ENCODE data around the gene C1orf116. TPM values are rescaled to one million over a fixed set of nuclear protein-coding genes. Genes with fewer than 3 reads are reported as not detected.

C1orf116 gene
- total RNA-seq, 1 experiment from 2014 or later = 2.4 TPM

DNA sequence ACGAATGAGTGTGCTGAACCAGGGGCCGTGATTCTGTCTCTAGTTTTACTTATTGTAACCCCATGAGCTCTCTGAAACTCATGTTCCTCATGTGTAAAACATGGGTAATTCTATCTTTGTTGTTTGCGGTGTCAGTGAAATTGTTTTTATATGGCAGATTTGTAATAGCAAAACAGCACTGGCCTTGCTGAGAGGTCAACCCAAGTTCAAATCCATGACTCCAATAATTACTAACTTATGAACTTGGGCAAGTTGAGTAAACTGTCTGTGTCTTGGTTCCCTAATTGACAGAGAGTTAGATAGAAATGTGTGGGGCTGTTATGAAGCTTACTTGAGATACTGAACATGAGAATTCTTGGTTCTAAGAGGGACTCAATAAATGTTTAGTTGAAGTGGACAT, 17.8 kb downstream of the C1orf116 start:
- TF ChIP-seq IRF2 (CRISPR knock-in tag; IDR thresholded peaks at IDR 0.05; ENCODE audit: borderline replicate concordance, low read depth) (no peak), TCF7 (CRISPR knock-in tag; IDR thresholded peaks at IDR 0.05; ENCODE audit: low read depth) (no peak), SP1 (CRISPR knock-in tag; conservative IDR thresholded peaks at IDR 0.05) (no peak), KAT7 (CRISPR knock-in tag; IDR thresholded peaks at IDR 0.05; ENCODE audit: borderline replicate concordance) (no peak), NFATC4 (CRISPR knock-in tag; IDR thresholded peaks at IDR 0.05) (no peak), CREM (CRISPR knock-in tag; IDR thresholded peaks at IDR 0.05) (no peak), SMAD4 (CRISPR knock-in tag; IDR thresholded peaks at IDR 0.05) (no peak), ZNF317 (CRISPR knock-in tag; IDR thresholded peaks at IDR 0.05; ENCODE audit: borderline replicate concordance, low read depth) (no peak), FOXP1 (CRISPR knock-in tag; IDR thresholded peaks at IDR 0.05; ENCODE audit: borderline replicate concordance) (no peak), SMAD3 (CRISPR knock-in tag; IDR thresholded peaks at IDR 0.05; ENCODE audit: borderline replicate concordance) (no peak)
- TF ChIP-seq, protein P1, sequence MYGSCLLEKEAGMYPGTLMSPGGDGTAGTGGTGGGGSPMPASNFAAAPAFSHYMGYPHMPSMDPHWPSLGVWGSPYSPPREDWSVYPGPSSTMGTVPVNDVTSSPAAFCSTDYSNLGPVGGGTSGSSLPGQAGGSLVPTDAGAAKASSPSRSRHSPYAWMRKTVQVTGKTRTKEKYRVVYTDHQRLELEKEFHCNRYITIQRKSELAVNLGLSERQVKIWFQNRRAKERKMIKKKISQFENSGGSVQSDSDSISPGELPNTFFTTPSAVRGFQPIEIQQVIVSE (CRISPR knock-in tag; IDR thresholded peaks at IDR 0.05; ENCODE audit: borderline replicate concordance) = no peak
- TF ChIP-seq, protein P2, sequence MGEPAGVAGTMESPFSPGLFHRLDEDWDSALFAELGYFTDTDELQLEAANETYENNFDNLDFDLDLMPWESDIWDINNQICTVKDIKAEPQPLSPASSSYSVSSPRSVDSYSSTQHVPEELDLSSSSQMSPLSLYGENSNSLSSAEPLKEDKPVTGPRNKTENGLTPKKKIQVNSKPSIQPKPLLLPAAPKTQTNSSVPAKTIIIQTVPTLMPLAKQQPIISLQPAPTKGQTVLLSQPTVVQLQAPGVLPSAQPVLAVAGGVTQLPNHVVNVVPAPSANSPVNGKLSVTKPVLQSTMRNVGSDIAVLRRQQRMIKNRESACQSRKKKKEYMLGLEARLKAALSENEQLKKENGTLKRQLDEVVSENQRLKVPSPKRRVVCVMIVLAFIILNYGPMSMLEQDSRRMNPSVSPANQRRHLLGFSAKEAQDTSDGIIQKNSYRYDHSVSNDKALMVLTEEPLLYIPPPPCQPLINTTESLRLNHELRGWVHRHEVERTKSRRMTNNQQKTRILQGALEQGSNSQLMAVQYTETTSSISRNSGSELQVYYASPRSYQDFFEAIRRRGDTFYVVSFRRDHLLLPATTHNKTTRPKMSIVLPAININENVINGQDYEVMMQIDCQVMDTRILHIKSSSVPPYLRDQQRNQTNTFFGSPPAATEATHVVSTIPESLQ (CRISPR knock-in tag; IDR thresholded peaks at IDR 0.05) = no peak
- TF ChIP-seq, protein P3, sequence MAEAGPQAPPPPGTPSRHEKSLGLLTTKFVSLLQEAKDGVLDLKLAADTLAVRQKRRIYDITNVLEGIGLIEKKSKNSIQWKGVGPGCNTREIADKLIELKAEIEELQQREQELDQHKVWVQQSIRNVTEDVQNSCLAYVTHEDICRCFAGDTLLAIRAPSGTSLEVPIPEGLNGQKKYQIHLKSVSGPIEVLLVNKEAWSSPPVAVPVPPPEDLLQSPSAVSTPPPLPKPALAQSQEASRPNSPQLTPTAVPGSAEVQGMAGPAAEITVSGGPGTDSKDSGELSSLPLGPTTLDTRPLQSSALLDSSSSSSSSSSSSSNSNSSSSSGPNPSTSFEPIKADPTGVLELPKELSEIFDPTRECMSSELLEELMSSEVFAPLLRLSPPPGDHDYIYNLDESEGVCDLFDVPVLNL (CRISPR knock-in tag; IDR thresholded peaks at IDR 0.05; ENCODE audit: borderline replicate concordance, low read depth) = no peak
- TF ChIP-seq, protein P4, sequence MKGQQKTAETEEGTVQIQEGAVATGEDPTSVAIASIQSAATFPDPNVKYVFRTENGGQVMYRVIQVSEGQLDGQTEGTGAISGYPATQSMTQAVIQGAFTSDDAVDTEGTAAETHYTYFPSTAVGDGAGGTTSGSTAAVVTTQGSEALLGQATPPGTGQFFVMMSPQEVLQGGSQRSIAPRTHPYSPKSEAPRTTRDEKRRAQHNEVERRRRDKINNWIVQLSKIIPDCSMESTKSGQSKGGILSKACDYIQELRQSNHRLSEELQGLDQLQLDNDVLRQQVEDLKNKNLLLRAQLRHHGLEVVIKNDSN (CRISPR knock-in tag; IDR thresholded peaks at IDR 0.05) = no peak
- TF ChIP-seq, protein P5, sequence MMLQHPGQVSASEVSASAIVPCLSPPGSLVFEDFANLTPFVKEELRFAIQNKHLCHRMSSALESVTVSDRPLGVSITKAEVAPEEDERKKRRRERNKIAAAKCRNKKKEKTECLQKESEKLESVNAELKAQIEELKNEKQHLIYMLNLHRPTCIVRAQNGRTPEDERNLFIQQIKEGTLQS (CRISPR knock-in tag; conservative IDR thresholded peaks at IDR 0.05) = no peak
- TF ChIP-seq, protein P6, sequence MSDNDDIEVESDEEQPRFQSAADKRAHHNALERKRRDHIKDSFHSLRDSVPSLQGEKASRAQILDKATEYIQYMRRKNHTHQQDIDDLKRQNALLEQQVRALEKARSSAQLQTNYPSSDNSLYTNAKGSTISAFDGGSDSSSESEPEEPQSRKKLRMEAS (CRISPR knock-in tag; IDR thresholded peaks at IDR 0.05) = no peak
- Mint-ChIP-seq H3K9me3 (no peaks in the 10 kb centered on the region), H3K27ac (no peak overlapping the region), H3K4me1 (no peaks in the 10 kb centered on the region), H3K4me3 (no peak overlapping the region), H3K36me3 (no peaks in the 10 kb centered on the region), H3K27me3 (ENCODE audit: low read depth) (peaks cover 18% of the 10 kb centered on the region)
- ChIA-PET POLR2A (no interaction called here), CTCF (no interaction called here)
- ATAC-seq = no peak
- DNase-seq (ENCODE audit: low spot score) = no peak

DNA sequence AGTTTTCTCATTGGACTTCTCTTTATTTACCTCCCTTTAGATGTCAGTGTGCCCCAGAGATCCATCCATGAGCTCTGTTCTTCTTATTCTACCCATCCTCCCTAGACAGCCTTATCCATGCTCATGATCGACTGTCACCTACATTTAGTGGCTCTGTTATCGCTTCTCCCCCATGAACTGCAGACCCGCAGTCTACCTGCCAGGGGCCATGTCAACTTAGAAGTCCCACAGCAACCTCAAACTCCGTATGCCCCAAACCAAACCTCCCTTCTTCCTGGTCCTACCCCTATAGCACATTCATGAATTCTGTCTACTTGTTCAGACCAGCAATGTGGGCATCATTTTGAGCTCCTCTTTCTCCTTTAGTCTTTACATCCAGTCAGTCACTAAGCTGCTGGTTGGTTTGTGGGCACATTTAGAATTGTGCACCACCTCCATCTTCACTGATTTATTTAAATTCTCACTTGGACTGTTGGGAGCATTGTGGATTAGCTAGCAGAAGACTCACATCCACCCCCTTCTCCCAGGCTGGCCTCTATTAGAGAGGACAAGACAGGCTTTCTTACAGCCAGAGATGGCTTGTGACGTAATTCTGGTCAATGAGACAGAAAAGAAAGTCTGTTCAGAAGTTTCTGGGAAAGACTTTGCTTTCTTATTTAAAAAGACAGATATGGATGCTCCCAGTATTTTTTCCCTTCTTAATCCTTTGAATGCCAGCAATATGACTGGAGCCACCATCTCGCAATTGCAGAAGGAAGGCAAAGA, 19.1 kb downstream of the C1orf116 start:
- no peaks in the 10 kb centered on the region for H3K9me3 Mint-ChIP-seq
- no peaks in the 10 kb centered on the region for H3K36me3 Mint-ChIP-seq
- H3K4me3 Mint-ChIP-seq = no peak overlapping the region
- H3K4me1 Mint-ChIP-seq = no peaks in the 10 kb centered on the region
- H3K27me3 Mint-ChIP-seq (ENCODE audit: low read depth) = peaks cover 18% of the 10 kb centered on the region
- TF ChIP-seq, protein P4 (CRISPR knock-in tag; IDR thresholded peaks at IDR 0.05) = no peak
- TF ChIP-seq, protein P5 (CRISPR knock-in tag; conservative IDR thresholded peaks at IDR 0.05) = no peak
- TF ChIP-seq CREB1 (CRISPR knock-in tag; IDR thresholded peaks at IDR 0.05) = no peak
- TF ChIP-seq, protein P7, sequence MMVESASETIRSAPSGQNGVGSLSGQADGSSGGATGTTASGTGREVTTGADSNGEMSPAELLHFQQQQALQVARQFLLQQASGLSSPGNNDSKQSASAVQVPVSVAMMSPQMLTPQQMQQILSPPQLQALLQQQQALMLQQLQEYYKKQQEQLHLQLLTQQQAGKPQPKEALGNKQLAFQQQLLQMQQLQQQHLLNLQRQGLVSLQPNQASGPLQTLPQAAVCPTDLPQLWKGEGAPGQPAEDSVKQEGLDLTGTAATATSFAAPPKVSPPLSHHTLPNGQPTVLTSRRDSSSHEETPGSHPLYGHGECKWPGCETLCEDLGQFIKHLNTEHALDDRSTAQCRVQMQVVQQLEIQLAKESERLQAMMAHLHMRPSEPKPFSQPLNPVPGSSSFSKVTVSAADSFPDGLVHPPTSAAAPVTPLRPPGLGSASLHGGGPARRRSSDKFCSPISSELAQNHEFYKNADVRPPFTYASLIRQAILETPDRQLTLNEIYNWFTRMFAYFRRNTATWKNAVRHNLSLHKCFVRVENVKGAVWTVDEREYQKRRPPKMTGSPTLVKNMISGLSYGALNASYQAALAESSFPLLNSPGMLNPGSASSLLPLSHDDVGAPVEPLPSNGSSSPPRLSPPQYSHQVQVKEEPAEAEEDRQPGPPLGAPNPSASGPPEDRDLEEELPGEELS (CRISPR knock-in tag; IDR thresholded peaks at IDR 0.05) = no peak
- TF ChIP-seq NR2C2 (CRISPR knock-in tag; IDR thresholded peaks at IDR 0.05) = no peak
- TF ChIP-seq TCF7 (CRISPR knock-in tag; IDR thresholded peaks at IDR 0.05; ENCODE audit: low read depth) = no peak
- CTCF ChIA-PET = no interaction called here
- H3K27ac Mint-ChIP-seq = no peak overlapping the region
- POLR2A ChIA-PET = no interaction called here
- ATAC-seq (no peak), DNase-seq (ENCODE audit: low spot score) (no peak)
